Forelimb muscle (tissue), 1 donor: ENCODE data around the gene MRPL17. TPM values are rescaled to one million over a fixed set of nuclear protein-coding genes. Genes with fewer than 3 reads are reported as not detected.
"Not testable (repeated sequence)": the region's sequence is repeated elsewhere in the genome, so short reads cannot be mapped to it uniquely, and the experiment has no call there.

ENCODE experiments used
- DNase-seq: peaks from one replicate; pipeline ENCODE4 v3.0.0-alpha.2; 2013; ENCODE audit warnings: low read depth
- polyA plus RNA-seq: library from polyadenylated mRNA; unstranded; fragments of 120-200 nt; gene quantifications from one replicate; pipeline ENCODE4 v1.2.1, GENCODE V29; 2013; ENCODE audit not compliant: insufficient read length

Gene MRPL17
- 62.7 TPM for polyA plus RNA-seq

GRCh38 chr11:6682936-6683861 is at the start of gene MRPL17:
Gene MRPL17, minus strand, starts transcription at chr11:6683340. Its CDS starts 44 bp downstream, at chr11:6683296.
- peak; percentile 99 for DNase-seq

- DNase-seq = no peak
Observed at GRCh38 chr11:6727971-6728760, 45.0 kb upstream of the MRPL17 start.

DNA sequence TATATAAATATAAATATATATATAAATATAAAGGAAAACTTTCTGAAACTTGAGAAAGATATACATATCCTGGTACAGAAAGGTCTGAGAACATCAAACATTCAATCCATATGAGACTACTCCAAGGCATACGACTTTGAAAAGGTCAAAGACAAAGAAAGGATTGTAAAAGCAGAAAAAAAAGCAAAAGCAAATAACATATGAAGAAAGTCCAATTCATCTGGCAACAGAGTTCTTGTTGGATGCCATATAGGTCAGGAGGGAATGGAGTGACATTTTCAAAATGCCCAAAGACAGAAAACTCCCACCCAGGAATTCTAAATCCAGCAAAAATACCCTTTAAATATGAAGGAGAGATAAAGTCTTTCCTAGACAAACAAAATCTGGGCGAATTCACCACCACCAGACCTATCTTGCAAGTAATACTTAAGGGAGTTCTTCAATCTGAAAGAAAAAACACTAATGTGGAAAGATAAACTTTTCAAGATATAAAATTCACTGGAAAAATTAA is 42.3 kb upstream of the MRPL17 start:
- no peak for DNase-seq

- DNase-seq = no peak
Observed at GRCh38 chr11:6724013-6724412, 40.9 kb upstream of the MRPL17 start.

- DNase-seq = no peak
Observed at GRCh38 chr11:6721343-6721742, 38.2 kb upstream of the MRPL17 start.

DNA sequence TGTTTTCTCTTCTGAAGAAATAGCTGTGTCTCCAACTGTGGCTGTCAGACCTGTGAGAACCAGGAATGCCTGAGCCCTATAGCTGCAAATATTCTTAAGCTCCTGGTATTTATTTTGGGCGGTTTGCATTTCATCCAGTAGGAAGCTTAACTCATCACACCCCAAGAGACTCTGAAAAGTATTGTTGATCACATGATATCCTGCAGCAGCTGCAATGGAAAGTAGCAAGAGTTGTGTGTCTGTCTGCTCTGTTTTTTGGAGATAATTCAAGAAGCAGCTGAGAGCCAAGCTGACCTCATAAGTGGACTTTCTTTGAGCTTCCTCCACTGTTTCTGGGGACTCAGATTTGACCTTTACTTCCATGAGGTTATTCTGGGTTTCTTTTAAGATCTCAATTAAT is 36.4 kb upstream of the MRPL17 start:
- DNase-seq = peak; percentile 43

DNA sequence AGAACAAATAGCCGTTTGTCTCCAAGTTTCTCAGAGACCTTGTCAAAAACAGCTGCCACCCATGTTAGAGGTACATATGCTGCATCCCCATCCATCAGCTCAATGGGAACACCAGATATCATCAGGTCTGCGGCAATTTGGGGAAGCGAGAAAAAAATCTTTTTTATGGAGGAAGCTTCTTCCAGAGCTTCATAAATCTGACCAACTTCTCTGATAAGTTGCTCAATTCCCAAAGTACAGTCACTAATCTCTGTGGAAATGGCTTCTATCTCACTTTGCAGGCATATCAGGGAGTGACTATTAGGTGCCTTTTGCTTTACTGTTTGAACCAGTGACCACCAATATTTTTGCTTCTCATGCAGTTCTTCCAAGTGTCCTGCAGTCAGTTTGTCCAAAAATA is 34.3 kb upstream of the MRPL17 start:
- DNase-seq = no peak

DNA sequence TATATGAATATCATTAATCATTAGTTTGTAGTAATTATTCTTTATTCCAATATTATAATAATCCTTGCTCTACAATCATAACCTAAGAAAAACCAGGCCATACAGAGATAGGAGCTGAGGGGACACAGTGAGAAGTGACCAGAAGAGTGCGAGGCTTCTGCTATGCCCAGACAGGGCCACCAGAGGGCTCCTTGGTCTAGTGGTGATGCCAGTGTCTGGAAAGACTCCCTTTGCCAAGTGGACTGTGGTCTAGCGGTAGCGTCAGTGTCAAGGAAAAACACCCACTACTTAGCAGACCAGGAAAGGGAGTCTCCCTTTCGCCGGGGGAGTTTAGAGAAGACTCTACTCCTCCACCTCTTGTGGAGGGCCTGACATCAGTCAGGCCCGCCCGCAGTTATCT is 28.4 kb upstream of the MRPL17 start:
- DNase-seq = not testable (repeated sequence)

GRCh38 chr11:6708876-6709275 is 25.7 kb upstream of the MRPL17 start:
- DNase-seq = no peak

GRCh38 chr11:6705905-6706535 is 22.9 kb upstream of the MRPL17 start:
- DNase-seq = no peak

DNA sequence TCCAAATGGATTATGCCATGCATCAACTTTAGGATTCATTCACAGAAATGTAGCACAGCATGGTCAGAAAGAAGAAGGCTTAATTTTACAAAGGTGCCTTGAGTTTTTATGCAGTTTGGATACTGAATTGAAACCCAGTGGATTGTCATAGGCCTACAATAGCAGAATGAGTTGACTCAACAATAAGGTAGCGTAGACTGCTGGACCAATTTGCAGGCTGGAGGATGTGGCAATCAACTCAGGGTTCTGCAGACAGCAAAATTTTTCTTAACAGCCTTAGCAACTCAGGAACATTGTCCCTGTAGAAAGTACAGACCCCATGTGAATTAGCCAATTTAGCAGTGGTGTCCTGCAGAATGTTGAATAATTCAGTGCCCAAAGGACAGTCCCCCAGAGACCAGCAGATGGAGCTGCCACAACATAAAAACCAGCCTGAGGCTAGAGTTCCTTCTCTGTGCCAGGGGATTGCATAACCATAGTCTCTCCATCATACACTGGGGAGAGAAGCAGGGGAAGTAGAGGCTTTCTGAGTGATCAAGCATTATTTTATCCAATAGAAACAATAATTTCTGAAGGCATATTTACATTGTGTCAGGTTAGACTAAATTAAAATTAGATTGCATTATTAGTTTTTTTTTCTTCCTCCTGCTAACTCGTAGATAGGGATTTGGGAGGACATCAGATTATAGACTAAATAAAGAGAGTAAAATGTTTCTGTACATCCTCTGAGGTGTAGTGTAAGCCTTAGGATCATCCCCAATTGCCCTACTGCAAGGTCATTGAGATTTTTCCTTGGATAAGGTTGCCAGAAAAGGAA is 20.3 kb upstream of the MRPL17 start:
- no peak for DNase-seq

DNA sequence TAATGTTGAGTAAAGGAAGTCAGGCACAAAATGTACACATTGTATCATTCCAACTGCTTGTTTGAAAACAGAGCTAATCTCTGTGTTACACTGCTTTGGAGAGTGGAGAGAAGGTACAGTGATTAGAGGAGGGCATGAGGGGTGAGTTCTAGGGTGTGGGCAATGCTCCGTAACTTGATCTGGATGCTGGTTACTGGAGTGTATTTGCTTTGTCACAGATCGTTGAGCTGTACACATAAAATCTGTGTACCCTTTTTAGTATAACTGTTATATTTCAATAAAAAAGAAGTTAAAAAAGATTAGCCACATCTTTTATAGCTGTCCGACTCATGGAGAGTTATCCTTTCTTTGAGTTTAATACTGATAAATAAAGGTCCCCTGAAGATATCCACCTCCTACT is 18.8 kb upstream of the MRPL17 start:
- DNase-seq = not testable (repeated sequence)

GRCh38 chr11:6695377-6695776 is 12.2 kb upstream of the MRPL17 start:
- DNase-seq = no peak

DNA sequence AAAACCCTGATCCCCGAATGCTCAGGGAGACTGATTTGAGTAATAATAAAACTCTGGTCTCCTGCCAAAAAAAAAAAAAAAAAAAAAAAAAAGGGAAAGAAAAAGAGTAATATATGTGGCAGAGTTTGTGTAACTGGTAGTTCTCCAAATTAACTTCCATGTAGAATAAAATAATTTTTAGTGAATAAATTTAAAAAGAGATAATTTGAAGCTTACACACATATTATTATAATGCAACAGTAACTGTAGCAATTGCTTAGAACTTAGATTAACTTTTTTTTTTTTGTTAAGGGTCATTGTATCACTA is 11.0 kb upstream of the MRPL17 start:
- DNase-seq = no peak

- DNase-seq = no peak
Observed at GRCh38 chr11:6693342-6694228, 10.4 kb upstream of the MRPL17 start.

DNA sequence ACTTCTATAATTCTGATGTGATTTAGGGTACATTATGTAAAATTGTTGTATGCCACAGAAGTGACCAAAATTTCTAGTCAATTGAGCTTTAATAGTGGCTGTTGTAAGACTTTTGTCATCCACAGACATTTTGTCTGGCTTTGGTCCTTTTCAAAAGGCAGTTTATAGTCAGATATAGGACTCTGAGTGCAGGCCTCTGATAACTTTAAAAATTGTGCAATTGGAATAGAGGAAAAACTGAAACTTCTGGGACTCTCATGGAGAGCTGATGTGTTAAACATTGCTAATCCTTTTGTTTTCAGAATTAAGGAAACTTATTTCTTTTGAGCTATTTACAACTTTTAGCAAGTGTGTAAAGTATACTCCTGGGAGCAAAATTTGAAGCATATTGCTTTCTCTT is 9.0 kb upstream of the MRPL17 start:
- no peak for DNase-seq

DNA sequence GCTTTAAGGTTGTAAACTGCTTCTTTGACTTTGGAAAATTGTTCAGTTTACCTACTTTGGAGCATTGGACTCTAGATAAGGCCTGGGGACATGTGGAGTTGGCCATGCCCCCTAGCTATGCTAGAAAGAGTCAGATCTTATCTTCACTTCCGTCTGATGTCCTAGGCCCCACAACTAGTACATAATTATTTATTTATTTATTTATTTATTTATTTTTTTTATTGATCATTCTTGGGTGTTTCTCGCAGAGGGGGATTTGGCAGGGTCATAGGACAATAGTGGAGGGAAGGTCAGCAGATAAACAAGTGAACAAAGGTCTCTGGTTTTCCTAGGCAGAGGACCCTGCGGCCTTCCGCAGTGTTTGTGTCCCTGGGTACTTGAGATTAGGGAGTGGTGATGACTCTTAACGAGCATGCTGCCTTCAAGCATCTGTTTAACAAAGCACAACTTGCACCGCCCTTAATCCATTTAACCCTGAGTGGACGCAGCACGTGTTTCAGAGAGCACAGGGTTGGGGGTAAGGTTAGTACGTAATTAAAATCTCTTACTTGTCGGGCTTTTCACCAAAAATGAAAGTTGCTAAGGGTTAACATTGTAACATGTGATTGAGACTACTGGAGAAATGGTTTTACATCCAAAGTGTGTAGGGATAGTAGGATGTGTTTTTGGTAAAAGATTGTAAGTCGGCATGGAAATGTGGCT is 7.4 kb upstream of the MRPL17 start:
- DNase-seq = not testable (repeated sequence)

DNA sequence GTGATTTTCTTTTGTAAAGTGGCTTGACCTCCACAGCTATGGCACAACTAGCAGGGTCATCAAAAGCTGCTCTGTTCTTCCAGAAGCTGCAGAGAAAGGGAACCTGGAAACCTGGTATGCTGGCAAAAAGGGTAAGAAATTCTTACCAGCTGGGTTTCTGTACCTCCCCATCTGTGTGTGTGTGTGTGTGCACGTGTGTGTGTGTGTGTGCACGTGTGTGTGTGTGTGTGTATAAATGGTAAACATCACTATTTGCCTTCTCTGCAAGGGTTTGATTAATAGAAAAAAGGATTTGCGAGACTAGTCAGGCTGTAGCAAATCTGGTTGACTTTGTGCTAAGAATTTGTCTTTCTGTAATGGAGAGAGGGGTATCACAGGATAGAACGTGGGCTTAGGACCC is 4.7 kb upstream of the MRPL17 start:
- DNase-seq = no peak

- no peak for DNase-seq
Observed at GRCh38 chr11:6686006-6686405, 2.9 kb upstream of the MRPL17 start.

- not testable (repeated sequence) for DNase-seq
Observed at GRCh38 chr11:6684068-6684467, 928 bp upstream of the MRPL17 start.
